GM18519 (cell line): Measurements from ENCODE around the gene FAM107B.
"Not testable (repeated sequence)": the region's sequence is repeated elsewhere in the genome, so short reads cannot be mapped to it uniquely, and the experiment has no call there.

Source experiments
- ATAC-seq: cut with Tn5 transposase; IDR thresholded peaks from one replicate; pipeline ENCODE4 v1.9.1; 2021; ENCODE audit warnings: mild to moderate bottlenecking, moderate library complexity; ENCODE audit not compliant: unreplicated experiment, low FRiP score

Gene FAM107B

GRCh38 chr10:14604181-14605142 is 170.2 kb downstream of the FAM107B start:
- ATAC-seq, result no peak

GRCh38 chr10:14603534-14604102 is 171.1 kb downstream of the FAM107B start:
- no peak for ATAC-seq

- no peak for ATAC-seq
These were observed 171.7 kb downstream of the FAM107B start for GRCh38 chr10:14602807-14603533.

- peak; percentile 28 for ATAC-seq
These were observed 172.6 kb downstream of the FAM107B start for GRCh38 chr10:14601872-14602725.

- ATAC-seq, result no peak
These were observed 173.4 kb downstream of the FAM107B start for GRCh38 chr10:14601326-14601725.

GRCh38 chr10:14600065-14600464 is 174.6 kb downstream of the FAM107B start:
- ATAC-seq, result no peak

- ATAC-seq, result no peak
These were observed 175.6 kb downstream of the FAM107B start for GRCh38 chr10:14598809-14599764.

GRCh38 chr10:14595526-14596182 is 179.0 kb downstream of the FAM107B start:
- no peak for ATAC-seq

- ATAC-seq, result no peak
These were observed 179.7 kb downstream of the FAM107B start for GRCh38 chr10:14594878-14595525.

GRCh38 chr10:14593806-14594205 is 180.9 kb downstream of the FAM107B start:
- ATAC-seq, result no peak

GRCh38 chr10:14592566-14592965 is 182.1 kb downstream of the FAM107B start:
- ATAC-seq, result no peak

GRCh38 chr10:14592026-14592425 is 182.7 kb downstream of the FAM107B start:
- no peak for ATAC-seq

GRCh38 chr10:14588938-14589294 is 185.8 kb downstream of the FAM107B start:
- ATAC-seq, result not testable (repeated sequence)

- peak; percentile 58 for ATAC-seq
These were observed 186.4 kb downstream of the FAM107B start for GRCh38 chr10:14588084-14588937.

- no peak for ATAC-seq
These were observed 187.1 kb downstream of the FAM107B start for GRCh38 chr10:14587540-14588083.

- ATAC-seq, result no peak
These were observed 187.8 kb downstream of the FAM107B start for GRCh38 chr10:14586901-14587300.
